NB4 (cell line): ENCODE data around the gene MSL1.
A peak's percentile ranks its signal among the peaks of the same experiment; 100 is the strongest.

Experiments used
- DNase-seq: peaks from one replicate; pipeline ENCODE4 v3.0.0; 2010; ENCODE audit warnings: low read depth
- H3K4me3 ChIP-seq: one replicate; pipeline ENCODE4 v1.5.1; 2011; ENCODE audit warnings: mild to moderate bottlenecking, low read depth, low read length, moderate library complexity
- MYC ChIP-seq: IDR thresholded peaks from 2 replicates; pipeline ENCODE4 v1.6.1; 2011; ENCODE audit warnings: low read depth, low read length
- POLR2A ChIP-seq: IDR thresholded peaks from 2 replicates; pipeline ENCODE4 v1.6.1; 2011; ENCODE audit warnings: mild to moderate bottlenecking; ENCODE audit not compliant: insufficient read length; ENCODE audit errors: extremely low read depth
- TF ChIP-seq, protein P1 (sequence below): IDR thresholded peaks from one replicate; pipeline ENCODE4 v1.5.1; 2012; ENCODE audit warnings: low read depth, low read length
- TF ChIP-seq, protein P2 (sequence below): IDR thresholded peaks from 2 replicates; pipeline ENCODE4 v1.6.1; 2011; ENCODE audit warnings: low read depth, low read length

MSL1 gene

DNA sequence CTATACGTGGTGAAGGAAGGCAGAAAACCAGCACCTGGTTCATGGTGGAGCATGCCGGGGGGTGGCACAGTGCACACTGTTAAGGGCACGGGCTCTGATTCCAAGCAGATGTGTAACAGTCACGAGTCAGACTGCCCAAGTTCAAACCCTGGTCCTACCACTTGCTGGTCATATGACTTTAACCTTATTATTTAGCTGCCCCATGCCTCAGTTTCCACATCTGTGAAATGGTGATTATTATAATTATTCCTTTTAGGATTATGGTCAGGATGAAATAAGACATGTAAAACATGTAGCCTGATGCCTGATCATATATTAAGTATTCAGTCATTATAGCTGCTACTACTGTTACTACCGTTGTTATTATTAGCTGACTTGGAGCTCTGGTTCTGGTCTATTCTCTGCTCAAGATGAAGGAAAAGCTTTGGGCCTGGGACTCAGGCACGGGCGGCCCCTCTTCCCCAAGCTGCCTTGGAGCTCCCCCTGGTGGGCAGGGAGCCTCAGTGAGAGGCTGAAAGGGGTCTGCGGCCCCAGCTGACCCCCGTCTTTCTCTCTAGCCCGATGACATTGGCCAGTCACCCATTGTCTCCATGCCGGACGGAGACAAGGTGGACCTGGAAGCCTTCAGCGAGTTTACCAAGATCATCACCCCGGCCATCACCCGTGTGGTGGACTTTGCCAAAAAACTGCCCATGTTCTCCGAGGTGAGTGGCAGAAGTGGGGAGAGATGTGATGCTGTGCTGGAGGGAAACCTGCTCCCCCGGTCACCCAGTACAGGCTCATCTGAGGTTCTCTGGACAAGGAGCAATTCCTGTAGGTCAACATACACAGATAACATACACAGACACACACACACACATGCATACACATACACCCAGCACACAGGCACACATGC, 35.4 kb upstream of the MSL1 start:
- peak; percentile 62 for DNase-seq
- TF ChIP-seq, protein P1, sequence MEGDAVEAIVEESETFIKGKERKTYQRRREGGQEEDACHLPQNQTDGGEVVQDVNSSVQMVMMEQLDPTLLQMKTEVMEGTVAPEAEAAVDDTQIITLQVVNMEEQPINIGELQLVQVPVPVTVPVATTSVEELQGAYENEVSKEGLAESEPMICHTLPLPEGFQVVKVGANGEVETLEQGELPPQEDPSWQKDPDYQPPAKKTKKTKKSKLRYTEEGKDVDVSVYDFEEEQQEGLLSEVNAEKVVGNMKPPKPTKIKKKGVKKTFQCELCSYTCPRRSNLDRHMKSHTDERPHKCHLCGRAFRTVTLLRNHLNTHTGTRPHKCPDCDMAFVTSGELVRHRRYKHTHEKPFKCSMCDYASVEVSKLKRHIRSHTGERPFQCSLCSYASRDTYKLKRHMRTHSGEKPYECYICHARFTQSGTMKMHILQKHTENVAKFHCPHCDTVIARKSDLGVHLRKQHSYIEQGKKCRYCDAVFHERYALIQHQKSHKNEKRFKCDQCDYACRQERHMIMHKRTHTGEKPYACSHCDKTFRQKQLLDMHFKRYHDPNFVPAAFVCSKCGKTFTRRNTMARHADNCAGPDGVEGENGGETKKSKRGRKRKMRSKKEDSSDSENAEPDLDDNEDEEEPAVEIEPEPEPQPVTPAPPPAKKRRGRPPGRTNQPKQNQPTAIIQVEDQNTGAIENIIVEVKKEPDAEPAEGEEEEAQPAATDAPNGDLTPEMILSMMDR = peak; percentile 70
- TF ChIP-seq MYC = no peak
- H3K4me3 ChIP-seq = no peak overlapping the region

DNA sequence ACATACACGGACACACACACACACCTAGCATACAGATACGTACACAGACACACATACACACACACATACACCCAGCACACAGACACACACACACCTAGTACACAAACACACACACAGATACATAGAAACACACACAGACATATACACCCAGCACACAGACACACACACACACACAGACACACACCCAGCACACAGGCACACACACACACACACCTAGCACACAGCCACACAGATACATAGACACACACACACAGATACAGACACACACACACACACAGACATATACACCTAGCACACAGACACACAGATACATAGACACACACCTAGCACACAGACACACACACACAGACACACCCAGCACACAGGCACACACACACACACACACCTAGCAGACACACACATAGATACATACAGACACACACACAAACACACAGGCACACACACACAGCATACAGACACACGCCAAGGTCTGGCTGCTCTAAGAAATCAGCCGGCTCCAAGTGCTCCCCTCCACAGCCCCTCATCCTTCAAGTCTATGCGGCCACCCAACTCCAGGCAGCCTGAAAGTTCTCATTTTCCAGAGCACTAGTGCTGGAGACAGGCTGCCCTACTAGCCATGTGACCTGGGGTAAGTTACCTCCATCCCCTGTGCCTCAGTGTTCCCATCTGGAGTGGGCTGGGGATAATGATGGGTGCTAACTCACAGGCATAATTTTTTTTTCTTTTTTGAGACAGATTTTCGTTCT, 34.5 kb upstream of the MSL1 start:
- TF ChIP-seq, protein P1 = no peak
- TF ChIP-seq, protein P2, sequence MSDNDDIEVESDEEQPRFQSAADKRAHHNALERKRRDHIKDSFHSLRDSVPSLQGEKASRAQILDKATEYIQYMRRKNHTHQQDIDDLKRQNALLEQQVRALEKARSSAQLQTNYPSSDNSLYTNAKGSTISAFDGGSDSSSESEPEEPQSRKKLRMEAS = no peak
- no peak for TF ChIP-seq MYC
- TF ChIP-seq POLR2A = no peak
- DNase-seq = no peak
- no peak overlapping the region for H3K4me3 ChIP-seq

DNA sequence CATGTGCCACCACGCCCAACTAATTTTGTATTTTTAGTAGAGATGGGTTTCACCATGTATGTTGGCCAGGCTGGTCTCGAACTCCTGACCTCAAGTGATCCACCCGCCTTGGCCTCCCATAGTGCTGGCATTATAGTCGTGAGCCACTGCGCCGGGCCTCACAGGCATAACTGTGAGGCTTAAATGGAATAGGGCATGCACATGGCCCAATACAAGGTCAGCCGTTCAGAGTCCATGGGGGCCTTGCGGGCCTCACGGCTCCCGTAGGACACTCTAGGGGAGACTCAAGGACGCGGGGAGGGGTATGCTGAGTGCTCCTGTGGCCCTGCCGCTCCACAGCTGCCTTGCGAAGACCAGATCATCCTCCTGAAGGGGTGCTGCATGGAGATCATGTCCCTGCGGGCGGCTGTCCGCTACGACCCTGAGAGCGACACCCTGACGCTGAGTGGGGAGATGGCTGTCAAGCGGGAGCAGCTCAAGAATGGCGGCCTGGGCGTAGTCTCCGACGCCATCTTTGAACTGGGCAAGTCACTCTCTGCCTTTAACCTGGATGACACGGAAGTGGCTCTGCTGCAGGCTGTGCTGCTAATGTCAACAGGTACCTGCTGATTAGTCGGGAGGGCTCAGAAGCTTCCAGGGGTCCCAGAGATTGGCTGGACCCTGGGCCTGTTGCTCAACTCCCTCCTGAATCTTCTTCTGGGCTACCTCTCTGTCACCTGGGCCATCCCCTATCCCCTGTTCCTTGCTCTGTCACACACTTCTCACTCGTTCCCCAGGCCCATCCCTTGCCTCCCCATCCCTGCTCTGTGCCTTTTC, 33.7 kb upstream of the MSL1 start:
- no peak overlapping the region for H3K4me3 ChIP-seq
- TF ChIP-seq, protein P1 = no peak
- TF ChIP-seq, protein P2 = no peak
- TF ChIP-seq MYC (no peak), POLR2A (no peak)
- DNase-seq = no peak

DNA sequence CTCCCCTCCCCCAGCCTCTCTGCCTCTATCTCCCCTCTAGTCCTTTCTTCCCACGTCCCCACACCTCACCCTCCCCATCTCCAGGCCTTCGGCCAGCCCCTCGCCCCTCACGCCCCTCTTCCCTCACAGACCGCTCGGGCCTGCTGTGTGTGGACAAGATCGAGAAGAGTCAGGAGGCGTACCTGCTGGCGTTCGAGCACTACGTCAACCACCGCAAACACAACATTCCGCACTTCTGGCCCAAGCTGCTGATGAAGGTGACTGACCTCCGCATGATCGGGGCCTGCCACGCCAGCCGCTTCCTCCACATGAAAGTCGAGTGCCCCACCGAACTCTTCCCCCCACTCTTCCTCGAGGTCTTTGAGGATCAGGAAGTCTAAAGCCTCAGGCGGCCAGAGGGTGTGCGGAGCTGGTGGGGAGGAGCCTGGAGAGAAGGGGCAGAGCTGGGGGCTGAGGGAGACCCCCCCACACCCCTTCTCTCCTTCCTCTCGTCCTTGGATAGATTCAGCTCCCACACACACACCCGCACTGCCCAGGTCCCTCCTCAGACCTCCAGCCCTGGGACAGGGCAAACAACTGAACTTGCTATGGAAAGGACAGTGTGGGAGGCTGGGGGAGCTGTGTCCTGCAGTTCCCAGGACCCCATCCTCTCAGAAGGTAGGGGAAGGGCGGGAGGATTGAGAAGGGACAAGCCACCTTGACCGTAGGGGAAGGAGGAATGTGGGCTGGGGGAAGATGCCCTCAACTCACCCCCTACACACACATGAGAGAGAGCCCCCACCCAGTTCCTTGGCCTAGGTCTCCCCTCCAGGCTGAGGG, 32.5 kb upstream of the MSL1 start:
- TF ChIP-seq POLR2A (no peak), MYC (no peak)
- TF ChIP-seq, protein P2 = no peak
- TF ChIP-seq, protein P1 = no peak
- no peak for DNase-seq
- H3K4me3 ChIP-seq = no peak overlapping the region
